ENCODE results near the gene L3MBTL4. TPM values are rescaled to one million over a fixed set of nuclear protein-coding genes. Genes with fewer than 3 reads are reported as not detected.

The L3MBTL4 gene
- total RNA-seq, 1 experiment from 2014 or later: 0.87 TPM

DNA sequence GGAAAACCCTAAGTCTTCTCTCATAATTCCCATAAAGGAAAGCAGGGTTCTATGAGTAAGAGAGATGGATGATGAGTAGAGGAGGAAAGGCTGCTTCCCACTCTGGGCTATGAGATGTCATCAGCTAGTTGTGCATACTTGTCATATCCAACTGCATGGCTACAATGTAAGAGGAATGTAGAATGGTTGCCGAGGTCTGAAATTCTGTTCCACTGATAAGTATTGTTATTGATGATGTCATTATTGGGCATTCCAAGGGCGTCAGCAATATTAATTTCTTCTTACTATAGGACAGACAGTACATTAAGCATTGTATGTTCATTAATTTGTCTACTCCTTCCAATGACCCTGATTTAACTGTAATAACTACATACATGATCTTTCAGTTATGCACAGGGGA, 88.1 kb downstream of the L3MBTL4 start:
- Histone ChIP-seq H3K4me1 (ENCODE audit: control insufficient read depth, insufficient read depth, low read length) (no peaks in the 10 kb centered on the region), H3K4me3 (ENCODE audit: low read depth in 2 of 2, low read length in 2 of 2) (no peak overlapping the region), H3K36me3 (ENCODE audit: control insufficient read depth, insufficient read depth, low read length) (no peaks in the 10 kb centered on the region), H3K9me3 (ENCODE audit: control insufficient read depth, insufficient read depth, low read depth, low read length) (no peaks in the 10 kb centered on the region), H3K27me3 (ENCODE audit: control insufficient read depth, insufficient read depth, low read length) (no peaks in the 10 kb centered on the region), H3K27ac (ENCODE audit: low read length) (no peak overlapping the region)
- TF ChIP-seq POLR2AphosphoS5 (IDR thresholded peaks at IDR 0.05; ENCODE audit: low read depth, low read length) (no peak), CTCF (IDR thresholded peaks at IDR 0.05) (no peak), REST (IDR thresholded peaks at IDR 0.05; ENCODE audit: insufficient read depth in 1 of 2, low read depth in 2 of 2, low read length in 1 of 2) (no peak), SIN3A (IDR thresholded peaks at IDR 0.05; ENCODE audit: borderline replicate concordance, insufficient read depth, low read depth, low read length) (no peak), TCF7L2 (IDR thresholded peaks at IDR 0.05; ENCODE audit: low read depth, low read length) (no peak)
- in situ Hi-C loops (cut with HindIII; ENCODE audit: low pct_unique_long_range_greater_than_20kb, low sequenced_read_pairs) (no loop called here), intact Hi-C loops (cut with micrococcal nuclease; ENCODE audit: unreplicated experiment) (no loop called here)
- ATAC-seq (no peak), DNase-seq (ENCODE audit: low read depth, low spot score) (no peak)
- BruUV-seq (replicated peaks): no TSS peak
- POLR2A ChIA-PET: no interaction called here
- CTCF ChIA-PET: no interaction called here

DNA sequence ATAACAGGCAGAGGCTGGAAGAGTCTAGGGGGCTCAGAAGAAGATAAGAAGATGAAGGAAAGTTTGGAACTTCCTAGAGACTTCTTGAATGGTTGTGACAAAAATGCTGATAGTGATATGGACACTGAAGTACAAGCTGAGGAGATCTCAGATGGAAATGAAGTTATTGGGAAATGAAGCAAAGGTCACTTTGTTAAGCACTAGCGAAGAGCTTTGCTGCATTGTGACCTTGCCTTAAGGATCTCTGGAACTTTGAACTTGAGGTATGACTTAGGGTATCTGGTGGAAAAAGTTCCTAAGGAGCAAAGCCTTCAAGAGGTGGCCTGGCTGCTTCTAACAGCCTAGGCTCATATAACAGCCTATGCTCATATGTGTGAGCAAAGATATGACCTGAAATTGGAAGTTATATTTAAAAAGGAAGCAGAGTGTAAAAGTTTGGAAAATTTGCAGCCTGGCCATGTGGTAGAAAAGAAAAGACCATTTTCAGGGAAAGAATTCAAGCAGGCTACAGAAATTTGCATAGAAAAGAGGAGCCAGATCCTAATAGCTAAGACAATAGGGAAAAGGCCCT, 91.3 kb downstream of the L3MBTL4 start:
- intact Hi-C loops (cut with micrococcal nuclease; ENCODE audit: unreplicated experiment): no loop called here
- ATAC-seq: no peak
- BruUV-seq (replicated peaks): no TSS peak

More for the DNA sequence above, 91.3 kb downstream of the L3MBTL4 start:
- H3K9me3 ChIP-seq (ENCODE audit: control insufficient read depth, insufficient read depth, low read depth, low read length): no peaks in the 10 kb centered on the region
- no peaks in the 10 kb centered on the region for H3K4me1 ChIP-seq (ENCODE audit: control insufficient read depth, insufficient read depth, low read length)
- DNase-seq (ENCODE audit: low read depth, low spot score): no peak
- H3K4me3 ChIP-seq (ENCODE audit: low read depth in 2 of 2, low read length in 2 of 2): no peak overlapping the region
- H3K27ac ChIP-seq (ENCODE audit: low read length): no peak overlapping the region
- in situ Hi-C loops (cut with HindIII; ENCODE audit: low pct_unique_long_range_greater_than_20kb, low sequenced_read_pairs): no loop called here
- ChIA-PET CTCF (no interaction called here), POLR2A (no interaction called here)
- no peaks in the 10 kb centered on the region for H3K27me3 ChIP-seq (ENCODE audit: control insufficient read depth, insufficient read depth, low read length)
- TF ChIP-seq POLR2AphosphoS5 (IDR thresholded peaks at IDR 0.05; ENCODE audit: low read depth, low read length) (no peak), REST (IDR thresholded peaks at IDR 0.05; ENCODE audit: insufficient read depth in 1 of 2, low read depth in 2 of 2, low read length in 1 of 2) (no peak), SIN3A (IDR thresholded peaks at IDR 0.05; ENCODE audit: borderline replicate concordance, insufficient read depth, low read depth, low read length) (no peak), TCF7L2 (IDR thresholded peaks at IDR 0.05; ENCODE audit: low read depth, low read length) (no peak), CTCF (IDR thresholded peaks at IDR 0.05) (no peak)
- H3K36me3 ChIP-seq (ENCODE audit: control insufficient read depth, insufficient read depth, low read length): no peaks in the 10 kb centered on the region

Data from Panc1 (cell line).